Measurements from ENCODE around the gene OXCT1.
A peak's percentile ranks its signal among the peaks of the same experiment; 100 is the strongest.
"Not testable (repeated sequence)": the region's sequence is repeated elsewhere in the genome, so short reads cannot be mapped to it uniquely, and the experiment has no call there.

The OXCT1 gene

GRCh38 chr5:41871852-41872251 is 1.6 kb upstream of the OXCT1 start:
- DNase-seq = no peak

DNA sequence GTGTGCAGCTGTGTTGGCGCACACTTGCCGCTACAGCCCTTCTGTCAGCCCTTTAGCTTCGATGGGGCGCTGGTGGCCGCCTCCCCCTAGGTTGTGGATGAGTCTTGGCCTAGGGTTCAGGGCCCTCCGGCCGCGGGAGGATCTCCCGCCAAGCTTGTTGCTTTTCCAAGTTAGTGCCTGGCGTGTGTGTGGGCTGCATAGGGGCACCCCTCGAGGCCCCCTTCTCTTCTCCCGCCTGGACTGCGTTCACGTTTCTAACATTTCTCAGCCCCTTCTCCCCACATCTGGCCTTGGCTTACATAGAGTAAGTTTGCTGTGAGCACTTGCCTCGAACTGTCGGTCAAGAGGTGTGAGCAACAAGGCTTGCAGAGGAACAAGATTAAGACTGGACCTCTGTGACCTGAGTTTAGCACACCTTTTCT is 413 bp upstream of the OXCT1 start:
- no peak for DNase-seq

DNA sequence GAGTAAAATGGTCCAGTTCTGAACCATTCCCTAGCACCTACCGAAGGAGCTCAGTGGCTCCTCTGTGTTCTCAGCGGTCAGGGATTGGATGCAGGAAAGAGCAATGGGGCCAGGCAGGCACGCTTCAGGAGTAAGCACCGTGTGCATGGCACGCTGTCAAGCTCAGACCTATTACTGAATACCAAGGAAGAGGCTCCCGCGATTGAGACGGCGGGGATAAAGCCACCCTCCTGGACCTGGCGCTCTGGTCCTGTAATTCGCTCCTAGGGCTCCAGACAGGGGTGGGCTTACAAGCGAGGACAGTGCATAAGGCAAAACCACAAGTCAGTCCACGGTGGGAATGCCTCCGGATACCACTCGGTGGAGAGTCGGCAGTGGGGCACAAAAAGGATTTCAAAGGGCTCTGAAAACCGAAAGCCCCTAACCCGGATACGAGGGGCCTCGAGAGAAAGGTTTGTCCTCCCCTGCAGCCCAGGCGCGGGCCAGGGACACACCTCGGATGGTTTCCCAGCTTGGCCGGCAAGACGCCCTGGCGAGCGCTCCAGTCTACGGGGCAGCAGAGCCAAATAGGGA is 988 bp downstream of the OXCT1 start:
- DNase-seq = peak; percentile 15

DNA sequence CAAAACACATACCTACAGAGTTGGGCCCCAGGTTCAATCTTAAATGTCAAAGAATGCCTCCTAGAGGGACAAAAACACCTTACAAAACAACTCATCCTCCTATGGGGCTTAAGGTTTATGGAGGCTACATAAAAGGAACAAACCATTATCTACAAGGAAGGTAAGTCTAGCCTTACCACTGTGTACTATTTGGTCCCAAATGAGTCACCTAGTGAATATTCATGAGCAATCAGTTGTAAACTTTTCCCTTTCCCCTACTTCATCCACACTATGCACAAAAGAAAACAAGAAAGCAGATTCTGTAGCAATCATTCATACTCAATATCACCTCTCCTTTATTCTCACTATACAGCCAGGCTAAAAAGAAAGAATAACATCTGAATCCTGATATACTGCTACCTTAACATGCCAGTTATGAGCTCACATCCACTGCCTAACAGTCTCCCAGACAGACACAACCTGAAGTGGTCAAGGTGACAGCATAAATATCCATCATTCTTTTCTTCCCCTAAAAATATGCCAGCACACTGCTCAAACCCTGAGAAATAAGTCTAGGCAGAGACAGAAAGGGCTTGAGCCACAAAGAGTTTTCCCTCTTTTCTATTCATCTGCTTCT is 6.2 kb downstream of the OXCT1 start:
- no peak for DNase-seq

DNA sequence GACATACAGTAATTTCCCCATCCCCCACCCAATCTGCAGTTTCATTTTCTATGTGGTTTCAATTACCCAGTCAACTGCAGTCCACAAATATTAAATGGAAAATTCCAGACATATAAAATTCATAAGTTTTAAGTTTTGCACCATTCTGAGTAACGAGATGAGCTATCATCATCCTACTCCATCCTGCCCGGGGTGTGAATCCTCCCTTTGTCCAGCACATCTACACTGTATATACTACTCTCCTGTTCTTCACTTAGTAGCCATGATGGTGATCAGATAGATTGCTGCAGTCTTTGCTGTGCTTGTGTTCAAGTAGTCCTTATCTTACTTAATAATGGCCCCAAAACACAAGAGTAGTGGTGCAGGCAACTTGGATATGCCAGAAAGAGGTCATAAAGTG is 11.3 kb downstream of the OXCT1 start:
- no peak for DNase-seq

DNA sequence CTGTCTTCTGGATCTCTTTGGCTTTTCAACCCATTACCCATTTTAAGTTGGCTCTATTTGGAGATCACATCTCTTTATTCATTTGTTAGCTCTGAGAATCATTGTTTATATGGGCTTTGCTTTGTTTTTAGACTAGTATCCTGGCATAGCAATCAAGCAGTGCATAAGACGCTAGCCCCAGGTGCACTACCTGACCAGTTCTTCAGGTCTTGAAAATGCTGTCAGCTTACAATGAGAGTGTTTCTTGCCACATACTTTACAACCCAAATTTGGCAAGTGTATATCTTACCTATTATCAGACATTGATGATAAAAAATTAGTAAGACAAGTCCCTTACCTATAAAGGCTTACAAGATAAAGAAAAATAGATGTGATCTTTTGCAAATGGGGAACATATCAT is 12.2 kb downstream of the OXCT1 start:
- no peak for DNase-seq

DNA sequence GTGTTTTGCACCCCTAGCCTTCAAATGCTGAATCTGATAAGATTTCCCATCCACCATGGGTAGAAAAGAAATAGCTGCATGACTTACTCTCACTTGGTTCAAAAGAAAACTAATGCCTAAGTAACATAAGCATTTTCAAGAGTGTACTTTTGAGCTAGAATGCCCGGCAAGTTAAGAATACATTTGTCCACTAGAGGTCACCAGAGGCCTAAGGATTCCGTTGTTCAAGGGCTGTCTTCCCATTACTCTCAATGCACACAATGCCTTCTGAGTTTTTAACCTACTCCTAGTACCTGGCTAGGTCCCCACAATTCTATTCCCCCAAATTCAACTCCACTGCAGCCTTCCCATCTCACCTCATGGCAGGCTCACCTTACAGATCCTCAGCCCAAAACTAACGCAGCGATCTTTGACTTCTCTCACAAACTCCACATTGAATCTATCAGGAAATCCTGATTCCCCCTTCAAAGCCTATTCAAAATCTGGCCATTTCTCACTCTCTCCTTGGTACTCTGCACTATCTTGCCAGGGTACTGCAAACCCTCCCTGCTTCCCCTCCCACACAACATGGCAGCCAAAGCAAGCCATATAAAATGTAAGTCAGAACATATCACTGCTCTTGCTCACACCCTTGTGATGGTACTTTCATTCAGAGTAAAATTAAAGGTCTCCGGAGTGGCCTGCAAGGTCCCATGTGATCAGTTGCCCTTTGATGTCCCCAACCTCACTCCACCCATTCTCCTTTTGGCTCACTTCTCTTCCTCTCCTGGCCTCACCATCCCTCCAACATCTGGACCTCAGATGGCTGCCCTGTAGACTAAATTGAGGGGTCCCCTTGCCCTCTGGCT is 13.4 kb downstream of the OXCT1 start:
- peak; percentile 69 for DNase-seq

- DNase-seq = no peak
Measured at GRCh38 chr5:41852293-41852692, 17.9 kb downstream of the OXCT1 start.

- no peak for DNase-seq
Measured at GRCh38 chr5:41851116-41851515, 19.1 kb downstream of the OXCT1 start.

- no peak for DNase-seq
Measured at GRCh38 chr5:41848983-41849382, 21.2 kb downstream of the OXCT1 start.

- not testable (repeated sequence) for DNase-seq
Measured at GRCh38 chr5:41845751-41846150, 24.5 kb downstream of the OXCT1 start.

DNA sequence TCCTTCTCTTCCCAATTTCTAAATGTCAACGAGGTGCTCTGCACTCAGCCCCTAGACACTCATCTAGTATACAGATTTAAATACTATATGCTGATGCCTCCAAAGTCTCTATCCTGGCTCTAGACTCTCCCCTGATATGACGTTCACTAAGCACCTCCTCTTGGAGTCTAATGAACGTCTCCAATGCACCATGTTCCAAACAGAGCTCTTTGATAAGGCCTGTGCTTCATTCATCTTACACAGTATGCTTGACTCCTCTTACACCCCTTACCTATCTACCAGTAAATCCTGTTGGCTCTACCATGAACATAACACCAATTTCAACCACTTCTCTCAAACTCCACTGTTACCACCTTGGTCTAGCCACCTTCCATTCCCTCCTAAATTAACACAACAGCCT is 25.7 kb downstream of the OXCT1 start:
- DNase-seq = no peak

DNA sequence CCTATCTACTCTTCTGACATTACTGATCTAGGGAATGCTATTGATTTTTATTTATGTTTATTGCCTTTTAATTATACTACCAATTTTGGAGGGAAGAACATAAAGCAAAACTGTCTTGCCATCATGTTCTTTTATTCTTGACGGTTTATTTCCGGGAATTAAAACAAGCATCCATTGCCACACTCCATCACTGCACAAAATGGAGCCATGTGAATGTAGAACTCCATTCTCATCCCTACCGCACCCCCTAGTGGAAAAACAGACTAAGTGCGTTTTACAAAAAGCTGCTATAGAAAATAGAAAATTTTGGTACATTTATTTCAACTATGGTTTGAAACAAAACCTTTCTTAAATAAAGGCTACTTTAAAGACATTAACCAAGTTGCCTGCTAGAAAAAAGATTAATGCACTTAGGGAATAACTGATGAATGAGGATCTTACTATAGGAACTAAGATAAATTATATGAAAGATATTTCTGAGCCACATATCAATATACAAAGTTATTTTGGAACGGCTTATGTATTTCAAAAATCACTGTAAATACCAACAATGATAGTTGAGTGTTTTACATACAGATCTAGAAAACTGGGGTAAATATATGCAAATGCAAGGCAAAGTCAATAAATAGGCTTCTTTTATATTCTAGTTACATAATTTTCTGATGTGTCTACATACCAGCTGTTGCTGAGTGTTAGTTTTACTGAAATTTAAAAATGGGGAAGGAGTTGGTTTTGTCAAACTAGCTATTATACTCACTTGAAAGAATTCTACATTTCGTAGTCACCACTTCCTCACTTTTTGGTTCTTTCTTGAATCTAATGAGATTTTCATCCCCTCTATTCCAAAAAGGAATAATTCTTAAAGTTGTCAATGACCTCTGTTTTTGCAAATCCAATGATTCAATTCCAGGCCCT is 26.5 kb downstream of the OXCT1 start:
- peak; percentile 17 for DNase-seq

GRCh38 chr5:41842777-41843176 is 27.4 kb downstream of the OXCT1 start:
- no peak for DNase-seq

- DNase-seq = no peak
Measured at GRCh38 chr5:41841325-41841724, 28.9 kb downstream of the OXCT1 start.

- DNase-seq = no peak
Measured at GRCh38 chr5:41840251-41840650, 30.0 kb downstream of the OXCT1 start.

- no peak for DNase-seq
Measured at GRCh38 chr5:41837793-41838192, 32.4 kb downstream of the OXCT1 start.

DNA sequence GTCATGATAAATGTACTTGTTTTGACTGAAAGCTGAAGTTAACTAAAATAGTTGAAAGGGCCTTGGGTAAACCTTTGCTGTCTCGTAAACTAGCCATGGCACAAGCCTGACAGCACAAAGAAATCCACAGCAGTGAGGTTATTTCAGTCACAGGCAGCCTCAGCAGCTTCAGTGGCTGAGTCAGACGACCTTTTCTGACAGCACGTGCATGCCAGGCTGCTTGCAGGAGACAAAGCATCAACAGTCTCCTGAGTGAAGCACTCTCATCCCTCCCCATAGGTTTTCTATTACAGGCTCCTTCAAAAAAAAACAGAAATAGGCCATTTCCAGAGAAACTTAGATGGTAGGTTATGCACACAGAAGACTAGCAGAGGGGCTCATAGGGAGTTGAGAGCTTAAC is 34.6 kb downstream of the OXCT1 start:
- DNase-seq = no peak

- no peak for DNase-seq
Measured at GRCh38 chr5:41834506-41834905, 35.7 kb downstream of the OXCT1 start.

GRCh38 chr5:41832430-41832829 is 37.8 kb downstream of the OXCT1 start:
- no peak for DNase-seq

- DNase-seq = no peak
Measured at GRCh38 chr5:41831155-41831554, 39.1 kb downstream of the OXCT1 start.

- no peak for DNase-seq
Measured at GRCh38 chr5:41827792-41828191, 42.4 kb downstream of the OXCT1 start.

DNA sequence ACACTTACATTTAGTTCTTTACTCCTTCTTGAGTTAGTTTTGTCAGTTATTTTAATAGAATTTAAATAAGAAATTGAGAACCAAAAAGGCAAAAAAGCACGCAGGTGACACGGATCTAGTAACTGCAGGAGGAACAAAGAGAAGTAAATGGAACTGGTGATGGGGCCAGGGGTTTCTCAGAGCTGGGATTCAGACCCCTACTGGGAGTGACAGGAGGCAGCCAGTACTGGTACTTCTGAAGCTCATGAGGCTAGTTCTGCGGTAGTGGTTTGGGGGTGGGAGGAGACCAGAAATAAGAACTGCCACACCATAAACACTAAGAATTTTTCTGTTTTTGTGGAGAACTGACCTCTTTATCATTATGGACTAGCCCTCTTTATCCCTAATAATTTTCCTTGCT is 48.2 kb downstream of the OXCT1 start:
- DNase-seq = no peak

Measured in CD4-positive, alpha-beta T cell treated with Interleukin-17A for 4 hours (primary cell).